ENCODE measurements around the gene ARFGAP2. TPM values are rescaled to one million over a fixed set of nuclear protein-coding genes. Genes with fewer than 3 reads are reported as not detected.

Gene ARFGAP2
- total and polyA plus RNA-seq, 2 donors (not counting 3 experiments of a cell fraction or from before 2014, with no cell fraction given) = 78.9 to 108 TPM

DNA sequence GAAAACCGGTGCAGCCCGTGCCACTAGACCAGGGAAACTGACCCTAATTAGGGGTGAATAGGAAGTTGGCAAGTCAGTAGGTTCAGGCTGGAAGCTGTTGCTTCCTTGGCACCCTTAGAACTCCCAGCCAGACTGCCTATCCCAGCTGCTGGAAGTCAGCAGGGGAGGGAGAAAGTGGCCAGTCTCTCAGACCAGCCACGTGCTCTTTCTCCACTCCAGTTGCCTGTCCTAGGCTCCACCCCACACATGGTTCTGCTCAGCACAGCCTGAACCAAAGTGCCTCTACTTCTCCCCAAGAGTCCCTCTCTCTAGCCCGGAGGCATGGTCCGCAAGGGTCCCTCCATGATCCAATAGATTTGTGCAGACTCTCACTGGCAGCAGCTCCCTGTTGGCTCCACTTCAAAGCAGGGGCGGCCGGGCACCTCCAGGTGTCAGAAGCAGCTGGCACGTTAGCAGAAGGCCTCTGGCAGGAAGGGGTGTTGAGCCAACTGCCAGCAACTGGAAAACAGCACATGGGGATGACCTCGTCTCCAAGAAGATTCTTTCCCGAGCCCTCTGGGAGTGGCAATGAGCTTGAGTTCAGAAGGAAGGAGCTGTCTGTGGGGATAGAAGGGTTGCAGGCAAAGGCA, 27.7 kb downstream of the ARFGAP2 start:
- ChIA-PET CTCF (interaction anchor here (1.2 kb wide), 1 partner anchor 18 kb away, joined by 3 read pairs; no protein-coding TSS in a partner anchor), POLR2A (interaction anchor here (0.5 kb wide), 1 partner anchor 65 kb away, joined by 3 read pairs; no protein-coding TSS in a partner anchor)
- Histone ChIP-seq H4K20me1 (replicated peaks; ENCODE audit: control insufficient read depth, extremely low read depth, insufficient read depth, low read length) (no peaks in the 10 kb centered on the region), H3K36me3 (ENCODE audit: control insufficient read depth in 2 of 2, extremely low read depth in 1 of 2, insufficient read depth in 2 of 2, low read length in 2 of 2) (peaks cover 0 to 2% of the 10 kb centered on the region in 2 experiments), H3K79me2 (ENCODE audit: control insufficient read depth, insufficient read depth, low read length) (no peaks in the 10 kb centered on the region), H3K27me3 (ENCODE audit: control insufficient read depth in 2 of 2, insufficient read depth in 2 of 2, low read length in 2 of 2) (no peaks in the 10 kb centered on the region), H3K4me2 (ENCODE audit: insufficient read depth, low read length) (no peak overlapping the region), H3K9me3 (replicated peaks; ENCODE audit: control insufficient read depth, insufficient read depth, low read length) (no peaks in the 10 kb centered on the region), H3K27ac (ENCODE audit: insufficient read depth, low read depth, low read length) (no peak overlapping the region), H2AFZ (ENCODE audit: low read depth, low read length) (no peak overlapping the region), H3K4me3 (replicated peaks in 1 of 3; ENCODE audit: insufficient read depth in 1 of 3, low read depth in 1 of 3, low read length in 3 of 3) (no peak overlapping the region), H3K4me1 (ENCODE audit: control insufficient read depth, extremely low read depth, insufficient read depth, low read length) (no peaks in the 10 kb centered on the region), H3K9me1 (replicated peaks; ENCODE audit: control insufficient read depth, extremely low read depth, insufficient read depth, low read length) (no peaks in the 10 kb centered on the region), H3K9ac (replicated peaks; ENCODE audit: extremely low read depth, insufficient read depth, low read length) (no peak overlapping the region)
- BruUV-seq (replicated peaks) = no TSS peak
- dilution Hi-C loops (cut with MboI; ENCODE audit: extremely low pct_ligation_motif_present, low sequenced_read_pairs) (no loop called here), intact Hi-C loops (cut with micrococcal nuclease) (no loop called here)
- DNase-seq (ENCODE audit: low read depth, low spot score) (no peak), FAIRE-seq (no peak)
- TF ChIP-seq POLR2AphosphoS5 (IDR thresholded peaks at IDR 0.05; ENCODE audit: insufficient read depth, low read depth, low read length) = no peak
- TF ChIP-seq EZH2 (IDR thresholded peaks at IDR 0.05; ENCODE audit: borderline replicate concordance, low read depth, low read length, severe bottlenecking) = no peak
- TF ChIP-seq FOS (IDR thresholded peaks at IDR 0.05; ENCODE audit: borderline replicate concordance, insufficient read depth, low read length) = no peak
- no peak for TF ChIP-seq POLR2A (IDR thresholded peaks at IDR 0.05; ENCODE audit: low read depth, low read length)
- TF ChIP-seq GATA2 (IDR thresholded peaks at IDR 0.05; ENCODE audit: insufficient read depth, insufficient read length, low read depth, low read length) = no peak
- TF ChIP-seq MYC (IDR thresholded peaks at IDR 0.05; ENCODE audit: low read depth, low read length) = no peak
- TF ChIP-seq JUN (IDR thresholded peaks at IDR 0.05; ENCODE audit: borderline replicate concordance, insufficient read depth, insufficient read length, low read depth) = no peak
- TF ChIP-seq, protein P1, sequence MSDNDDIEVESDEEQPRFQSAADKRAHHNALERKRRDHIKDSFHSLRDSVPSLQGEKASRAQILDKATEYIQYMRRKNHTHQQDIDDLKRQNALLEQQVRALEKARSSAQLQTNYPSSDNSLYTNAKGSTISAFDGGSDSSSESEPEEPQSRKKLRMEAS (IDR thresholded peaks at IDR 0.05; ENCODE audit: insufficient read depth, insufficient read length) = no peak
